ENCODE measurements around the gene ZMYND8. TPM values are rescaled to one million over a fixed set of nuclear protein-coding genes. Genes with fewer than 3 reads are reported as not detected.
A peak's percentile ranks its signal among the peaks of the same experiment; 100 is the strongest.

ZMYND8 gene
- total RNA-seq, 1 experiment from 2014 or later, result 107 TPM

GRCh38 chr20:47276851-47277534, 79.5 kb downstream of the ZMYND8 start:
- CTCF ChIA-PET, result interaction anchor here (0.6 to 1.0 kb wide), 2 partner anchors 52 to 107 kb away, joined by 3 to 4 read pairs; no protein-coding TSS in a partner anchor
- Histone ChIP-seq H3K9me3 (ENCODE audit: insufficient read depth, low read depth) (no peaks in the 10 kb centered on the region), H3K4me1 (replicated peaks; ENCODE audit: insufficient read depth) (peaks cover 40% of the 10 kb centered on the region), H3K4me3 (no peak overlapping the region), H4K20me1 (ENCODE audit: insufficient read depth) (peaks cover 6% of the 10 kb centered on the region), H3K4me2 (no peak overlapping the region), H3K79me2 (ENCODE audit: low read depth) (peaks cover 44% of the 10 kb centered on the region), H3K9me2 (ENCODE audit: insufficient read depth) (no peaks in the 10 kb centered on the region), H3K27me3 (ENCODE audit: insufficient read depth, low read depth) (no peaks in the 10 kb centered on the region), H3K36me3 (ENCODE audit: low read depth) (peaks cover 62% of the 10 kb centered on the region), H3F3A (ENCODE audit: insufficient read depth, low read depth) (peaks cover 87% of the 10 kb centered on the region), H3K27ac (0 out of 2 replicates have a peak overlapping the region, but pooled peaks have one; percentile 10), H2AFZ (no peak overlapping the region)
- DNase-seq, result no peak
- BruUV-seq (replicated peaks), result no TSS peak
- intact Hi-C loops (cut with micrococcal nuclease; ENCODE audit: unreplicated experiment), result no loop called here
- POLR2A ChIA-PET (ENCODE audit: unreplicated experiment), result no interaction called here
- TF ChIP-seq EZH2 (IDR thresholded peaks at IDR 0.05; ENCODE audit: low read depth), result no peak
- no peak for TF ChIP-seq CTCF (conservative IDR thresholded peaks at IDR 0.05)

GRCh38 chr20:47276251-47276650, 80.2 kb downstream of the ZMYND8 start:
- peak overlapping the region; percentile 79; the same call in 1 of the 2 replicates for H3K27ac ChIP-seq
- H3K9me2 ChIP-seq (ENCODE audit: insufficient read depth), result no peaks in the 10 kb centered on the region
- peaks cover 6% of the 10 kb centered on the region for H4K20me1 ChIP-seq (ENCODE audit: insufficient read depth)
- DNase-seq, result no peak
- TF ChIP-seq EZH2 (IDR thresholded peaks at IDR 0.05; ENCODE audit: low read depth) (no peak), CTCF (conservative IDR thresholded peaks at IDR 0.05) (no peak)
- ChIA-PET CTCF (interaction anchor here (1.0 kb wide), 1 partner anchor 108 kb away, joined by 4 read pairs; no protein-coding TSS in a partner anchor), POLR2A (ENCODE audit: unreplicated experiment) (no interaction called here)
- peaks cover 50% of the 10 kb centered on the region for H3K79me2 ChIP-seq (ENCODE audit: low read depth)
- no peak overlapping the region for H3K4me2 ChIP-seq
- H2AFZ ChIP-seq, result no peak overlapping the region
- peaks cover 40% of the 10 kb centered on the region for H3K4me1 ChIP-seq (replicated peaks; ENCODE audit: insufficient read depth)
- no peaks in the 10 kb centered on the region for H3K27me3 ChIP-seq (ENCODE audit: insufficient read depth, low read depth)
- H3K36me3 ChIP-seq (ENCODE audit: low read depth), result peaks cover 64% of the 10 kb centered on the region
- peaks cover 84% of the 10 kb centered on the region for H3F3A ChIP-seq (ENCODE audit: insufficient read depth, low read depth)
- no TSS peak for BruUV-seq (replicated peaks)
- no peak overlapping the region for H3K4me3 ChIP-seq
- intact Hi-C loops (cut with micrococcal nuclease; ENCODE audit: unreplicated experiment), result no loop called here
- H3K9me3 ChIP-seq (ENCODE audit: insufficient read depth, low read depth), result no peaks in the 10 kb centered on the region

GRCh38 chr20:47275548-47275947, 81.0 kb downstream of the ZMYND8 start:
- Histone ChIP-seq H3K79me2 (ENCODE audit: low read depth) (peaks cover 57% of the 10 kb centered on the region), H3K9me2 (ENCODE audit: insufficient read depth) (no peaks in the 10 kb centered on the region), H3K4me3 (no peak overlapping the region), H3K27ac (peak overlapping the region; percentile 79), H3K4me2 (peak overlapping the region; percentile 57), H3K27me3 (ENCODE audit: insufficient read depth, low read depth) (no peaks in the 10 kb centered on the region), H2AFZ (no peak overlapping the region), H3K4me1 (replicated peaks; ENCODE audit: insufficient read depth) (peaks cover 40% of the 10 kb centered on the region), H3K9me3 (ENCODE audit: insufficient read depth, low read depth) (no peaks in the 10 kb centered on the region), H3F3A (ENCODE audit: insufficient read depth, low read depth) (peaks cover 78% of the 10 kb centered on the region), H4K20me1 (ENCODE audit: insufficient read depth) (peaks cover 6% of the 10 kb centered on the region), H3K36me3 (ENCODE audit: low read depth) (peaks cover 62% of the 10 kb centered on the region)
- POLR2A ChIA-PET (ENCODE audit: unreplicated experiment), result no interaction called here
- CTCF ChIA-PET, result interaction anchor here (0.6 to 3.6 kb wide), 2 partner anchors 108 to 240 kb away, joined by 3 to 47 read pairs; no protein-coding TSS in a partner anchor
- TF ChIP-seq EZH2 (IDR thresholded peaks at IDR 0.05; ENCODE audit: low read depth) (no peak), CTCF (conservative IDR thresholded peaks at IDR 0.05) (no peak)
- intact Hi-C loops (cut with micrococcal nuclease; ENCODE audit: unreplicated experiment), result loop anchor here (2.0 kb wide), 1 partner anchor 45 kb away; no protein-coding TSS in a partner anchor
- BruUV-seq (replicated peaks), result no TSS peak
- DNase-seq, result no peak
